ENCODE results near the gene CDH4. TPM values are rescaled to one million over a fixed set of nuclear protein-coding genes. Genes with fewer than 3 reads are reported as not detected.

The CDH4 gene
- total RNA-seq, 1 donor from 2014 or later = 2.9 TPM

DNA sequence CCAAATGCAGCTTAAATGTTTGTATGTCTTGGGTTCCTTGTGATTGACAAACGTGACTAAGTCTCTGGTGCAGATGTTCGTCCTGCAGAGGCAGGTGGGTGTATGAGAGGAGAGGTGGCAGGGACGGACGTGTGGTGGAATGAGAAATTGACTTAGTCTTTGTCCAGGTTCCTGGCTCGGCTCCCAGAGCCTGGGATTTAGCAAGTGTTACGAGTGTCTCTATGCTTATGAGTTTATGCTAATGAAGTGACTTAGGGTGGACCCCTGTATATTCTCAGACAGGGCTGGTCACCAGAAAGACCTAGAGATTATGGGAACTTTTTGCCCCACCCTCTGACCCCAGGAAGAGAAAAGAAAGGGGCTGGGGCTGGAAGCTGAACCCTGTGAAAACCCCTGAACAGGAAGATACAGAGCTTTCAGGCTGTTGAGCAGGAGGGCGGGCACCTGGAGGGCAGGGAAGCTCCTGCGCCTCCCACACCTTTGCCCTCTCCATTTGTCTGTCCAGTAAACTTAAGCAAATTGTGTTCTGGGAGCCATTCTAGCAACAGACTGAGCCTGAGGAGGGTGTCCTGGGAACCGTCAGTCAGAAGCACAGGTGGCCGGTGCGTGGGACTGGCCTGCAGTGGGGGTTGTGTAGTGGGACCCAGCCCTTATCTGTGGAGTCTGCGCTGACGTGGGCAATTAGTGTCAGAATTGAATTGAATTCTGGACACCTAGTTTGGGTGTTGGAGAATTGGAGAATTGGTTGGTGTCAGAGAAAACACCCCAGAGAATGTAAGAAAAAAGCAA is 362.1 kb downstream of the CDH4 start:
- DNase-seq (ENCODE audit: low spot score) = no peak
- Histone ChIP-seq H3K27ac (no peak overlapping the region), H3K9ac (no peak overlapping the region), H3K9me3 (ENCODE audit: low read depth) (no peaks in the 10 kb centered on the region), H3K4me2 (no peak overlapping the region), H4K20me1 (ENCODE audit: low read depth) (no peaks in the 10 kb centered on the region), H3K79me2 (ENCODE audit: low read depth) (no peaks in the 10 kb centered on the region), H3K4me3 (no peak overlapping the region), H3F3A (ENCODE audit: low read depth) (no peaks in the 10 kb centered on the region), H2AFZ (replicated peaks) (no peak overlapping the region), H3K4me1 (no peaks in the 10 kb centered on the region), H3K27me3 (no peaks in the 10 kb centered on the region), H3K36me3 (no peaks in the 10 kb centered on the region)
- Mint-ChIP-seq H3K27me3 (ENCODE audit: insufficient read depth, low read depth) (peaks cover 3% of the 10 kb centered on the region), H3K36me3 (peaks cover 9% of the 10 kb centered on the region), H3K9me3 (peaks cover 17% of the 10 kb centered on the region), H3K27ac (no peak overlapping the region), H3K4me3 (no peak overlapping the region), H3K4me1 (no peaks in the 10 kb centered on the region)
- TF ChIP-seq EZH2 (IDR thresholded peaks at IDR 0.05) (no peak), EZH2phosphoT487 (IDR thresholded peaks at IDR 0.05) (no peak)
- TF ChIP-seq, protein P1, sequence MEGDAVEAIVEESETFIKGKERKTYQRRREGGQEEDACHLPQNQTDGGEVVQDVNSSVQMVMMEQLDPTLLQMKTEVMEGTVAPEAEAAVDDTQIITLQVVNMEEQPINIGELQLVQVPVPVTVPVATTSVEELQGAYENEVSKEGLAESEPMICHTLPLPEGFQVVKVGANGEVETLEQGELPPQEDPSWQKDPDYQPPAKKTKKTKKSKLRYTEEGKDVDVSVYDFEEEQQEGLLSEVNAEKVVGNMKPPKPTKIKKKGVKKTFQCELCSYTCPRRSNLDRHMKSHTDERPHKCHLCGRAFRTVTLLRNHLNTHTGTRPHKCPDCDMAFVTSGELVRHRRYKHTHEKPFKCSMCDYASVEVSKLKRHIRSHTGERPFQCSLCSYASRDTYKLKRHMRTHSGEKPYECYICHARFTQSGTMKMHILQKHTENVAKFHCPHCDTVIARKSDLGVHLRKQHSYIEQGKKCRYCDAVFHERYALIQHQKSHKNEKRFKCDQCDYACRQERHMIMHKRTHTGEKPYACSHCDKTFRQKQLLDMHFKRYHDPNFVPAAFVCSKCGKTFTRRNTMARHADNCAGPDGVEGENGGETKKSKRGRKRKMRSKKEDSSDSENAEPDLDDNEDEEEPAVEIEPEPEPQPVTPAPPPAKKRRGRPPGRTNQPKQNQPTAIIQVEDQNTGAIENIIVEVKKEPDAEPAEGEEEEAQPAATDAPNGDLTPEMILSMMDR (IDR thresholded peaks at IDR 0.05) = no peak

DNA sequence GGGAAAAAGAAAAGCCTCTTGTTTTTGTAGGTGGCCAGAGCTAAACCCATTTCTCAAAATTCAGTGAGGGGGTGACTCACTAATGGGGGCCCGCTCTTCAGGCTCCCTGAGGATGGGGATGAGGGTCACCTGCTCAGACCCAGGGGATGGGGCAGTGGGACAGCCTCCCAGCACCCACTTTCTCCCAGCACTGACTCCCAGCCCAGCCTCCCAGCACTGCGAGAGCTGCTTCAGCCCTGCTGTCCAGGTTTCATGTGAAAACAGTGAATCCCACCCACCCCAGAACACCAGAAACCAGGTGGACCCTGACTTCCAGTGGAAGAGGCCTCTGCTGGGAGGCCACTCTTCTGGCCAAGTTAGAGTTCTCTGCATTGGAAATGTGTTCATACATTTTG is 362.6 kb downstream of the CDH4 start:
- DNase-seq (ENCODE audit: low spot score) = no peak
- Mint-ChIP-seq H3K36me3 (peaks cover 9% of the 10 kb centered on the region), H3K9me3 (peaks cover 17% of the 10 kb centered on the region), H3K27ac (no peak overlapping the region), H3K4me1 (no peaks in the 10 kb centered on the region), H3K4me3 (no peak overlapping the region), H3K27me3 (ENCODE audit: insufficient read depth, low read depth) (peaks cover 3% of the 10 kb centered on the region)
- Histone ChIP-seq H3K9ac (no peak overlapping the region), H3K4me3 (no peak overlapping the region), H3K27ac (no peak overlapping the region), H3K27me3 (no peaks in the 10 kb centered on the region), H3K4me2 (no peak overlapping the region), H4K20me1 (ENCODE audit: low read depth) (no peaks in the 10 kb centered on the region), H3K79me2 (ENCODE audit: low read depth) (no peaks in the 10 kb centered on the region), H3K36me3 (no peaks in the 10 kb centered on the region), H2AFZ (replicated peaks) (no peak overlapping the region), H3K4me1 (no peaks in the 10 kb centered on the region), H3F3A (ENCODE audit: low read depth) (no peaks in the 10 kb centered on the region), H3K9me3 (ENCODE audit: low read depth) (no peaks in the 10 kb centered on the region)
- TF ChIP-seq EZH2 (IDR thresholded peaks at IDR 0.05) (no peak), EZH2phosphoT487 (IDR thresholded peaks at IDR 0.05) (no peak)
- TF ChIP-seq, protein P1 (IDR thresholded peaks at IDR 0.05) = no peak

DNA sequence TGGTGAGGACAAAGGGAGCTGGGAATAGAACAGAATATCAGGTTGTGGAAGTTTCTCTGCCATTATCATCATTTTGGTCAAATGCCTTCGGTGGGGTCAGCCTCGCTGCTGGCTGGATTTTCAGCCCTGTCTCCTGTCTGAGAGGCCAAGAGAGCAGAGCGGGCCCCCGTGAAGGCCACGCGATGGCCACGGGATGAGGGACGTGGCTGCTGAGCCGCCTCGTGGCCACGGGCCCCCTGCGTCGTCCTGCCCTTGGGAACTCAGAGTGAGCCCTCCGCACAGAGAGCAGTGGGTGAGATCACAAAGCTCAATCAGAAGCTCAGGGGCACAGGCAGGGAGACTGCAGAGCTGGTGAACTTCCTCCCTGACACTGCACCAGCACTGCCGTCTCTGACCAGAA is 363.7 kb downstream of the CDH4 start:
- H3K4me2 ChIP-seq = no peak overlapping the region
- Mint-ChIP-seq H3K4me3 (no peak overlapping the region), H3K9me3 (peaks cover 17% of the 10 kb centered on the region), H3K27me3 (ENCODE audit: insufficient read depth, low read depth) (peaks cover 3% of the 10 kb centered on the region), H3K4me1 (no peaks in the 10 kb centered on the region), H3K27ac (no peak overlapping the region), H3K36me3 (peaks cover 9% of the 10 kb centered on the region)
- DNase-seq (ENCODE audit: low spot score) = no peak
- H3K9me3 ChIP-seq (ENCODE audit: low read depth) = no peaks in the 10 kb centered on the region
- no peaks in the 10 kb centered on the region for H4K20me1 ChIP-seq (ENCODE audit: low read depth)
- H3K4me1 ChIP-seq = no peaks in the 10 kb centered on the region
- no peak overlapping the region for H3K9ac ChIP-seq
- TF ChIP-seq EZH2 (IDR thresholded peaks at IDR 0.05) = no peak
- TF ChIP-seq, protein P1 (IDR thresholded peaks at IDR 0.05) = no peak
- TF ChIP-seq EZH2phosphoT487 (IDR thresholded peaks at IDR 0.05) = no peak
- H3K27me3 ChIP-seq = no peaks in the 10 kb centered on the region
- H3K79me2 ChIP-seq (ENCODE audit: low read depth) = no peaks in the 10 kb centered on the region
- no peak overlapping the region for H3K4me3 ChIP-seq
- no peak overlapping the region for H2AFZ ChIP-seq (replicated peaks)
- H3K36me3 ChIP-seq = no peaks in the 10 kb centered on the region
- no peaks in the 10 kb centered on the region for H3F3A ChIP-seq (ENCODE audit: low read depth)
- H3K27ac ChIP-seq = no peak overlapping the region

Data from neural progenitor cell (in vitro differentiated cells).